IMR-90 (cell line): ENCODE data around the gene OPHN1.

Source experiments
- CTCF ChIP-seq: conservative IDR thresholded peaks from 2 replicates; pipeline ENCODE4 v1.5.1; 2012; ENCODE audit warnings: mild to moderate bottlenecking, low read depth, low read length, improper control_type of control experiment
- MAFK ChIP-seq: IDR thresholded peaks from 2 replicates; pipeline ENCODE4 v1.6.1; 2012; ENCODE audit warnings: low read depth, low read length, improper control_type of control experiment
- POLR2A ChIP-seq: IDR thresholded peaks from 2 replicates; pipeline ENCODE4 v1.6.1; 2012; ENCODE audit warnings: mild to moderate bottlenecking, low read depth, low read length
- RAD21 ChIP-seq: IDR thresholded peaks from 2 replicates; pipeline ENCODE4 v1.6.1; 2012; ENCODE audit warnings: low read length, improper control_type of control experiment
- RFX5 ChIP-seq: IDR thresholded peaks from 2 replicates; pipeline ENCODE4 v1.8.0; 2012; ENCODE audit warnings: low read depth, mild to moderate bottlenecking, low read length, moderate library complexity

- TF ChIP-seq RAD21 (no peak), MAFK (no peak), CTCF (no peak), POLR2A (no peak), RFX5 (no peak)
Measured at GRCh38 chrX:68422478-68422877, 10.8 kb downstream of the OPHN1 start.
